HepG2 (cell line): ENCODE results near the gene MTF1. TPM values are rescaled to one million over a fixed set of nuclear protein-coding genes. Genes with fewer than 3 reads are reported as not detected.
A peak's percentile ranks its signal among the peaks of the same experiment; 100 is the strongest.

ENCODE experiments used
- AKNA ChIP-seq: sonication (generic); formaldehyde crosslinking; IDR thresholded peaks from 2 replicates; pipeline ENCODE4 v1.4.0; 2020; ENCODE audit warnings: missing genetic modification reagents, borderline replicate concordance
- ATAD3A ChIP-seq: sonication (generic); formaldehyde crosslinking; IDR thresholded peaks from 2 replicates; pipeline ENCODE4 v1.4.0; 2020; ENCODE audit warnings: missing genetic modification reagents
- ATF4 ChIP-seq, 2 experiments: fragments of 450-650 bp in 1 of 2; sonication (generic) in 1 of 2; formaldehyde crosslinking; IDR thresholded peaks; 2 replicates each; pipeline versions ENCODE4 v1.5.0 to v1.8.0; 2020 to 2022; ENCODE audit warnings: mild to moderate bottlenecking in 1 of 2, missing genetic modification reagents in 1 of 2
- CEBPG ChIP-seq: IDR thresholded peaks from 2 replicates; pipeline ENCODE4 v1.6.1; 2016
- CREB3 ChIP-seq: sonication (generic); formaldehyde crosslinking; IDR thresholded peaks from 2 replicates; pipeline ENCODE4 v1.5.0; 2020; ENCODE audit warnings: missing genetic modification reagents
- FOXC1 ChIP-seq: sonication (generic); formaldehyde crosslinking; IDR thresholded peaks from 2 replicates; pipeline ENCODE4 v1.8.0; 2022; ENCODE audit warnings: mild to moderate bottlenecking, missing genetic modification reagents, borderline replicate concordance
- HIVEP1 ChIP-seq: sonication (generic); formaldehyde crosslinking; IDR thresholded peaks from 2 replicates; pipeline ENCODE4 v1.4.0; 2020; ENCODE audit warnings: mild to moderate bottlenecking, missing genetic modification reagents
- HOXA5 ChIP-seq: sonication (generic); formaldehyde crosslinking; IDR thresholded peaks from 2 replicates; pipeline ENCODE4 v1.4.0; 2020; ENCODE audit warnings: missing genetic modification reagents
- JUNB ChIP-seq: sonication (generic); formaldehyde crosslinking; IDR thresholded peaks from 2 replicates; pipeline ENCODE4 v1.8.0; 2022; ENCODE audit warnings: missing genetic modification reagents, mild to moderate bottlenecking, borderline replicate concordance
- PLSCR1 ChIP-seq: sonication (generic); formaldehyde crosslinking; IDR thresholded peaks from 2 replicates; pipeline ENCODE4 v1.5.0; 2020; ENCODE audit warnings: missing genetic modification reagents, mild to moderate bottlenecking, borderline replicate concordance
- TEF ChIP-seq: sonication (generic); formaldehyde crosslinking; IDR thresholded peaks from 2 replicates; pipeline ENCODE4 v1.5.0; 2020; ENCODE audit warnings: missing genetic modification reagents
- TFAP4 ChIP-seq: sonication (generic); IDR thresholded peaks from 2 replicates; pipeline ENCODE4 v1.6.1; 2016; ENCODE audit warnings: low read depth, borderline replicate concordance
- TOE1 ChIP-seq: sonication (generic); formaldehyde crosslinking; IDR thresholded peaks from 2 replicates; pipeline ENCODE4 v1.4.0; 2020; ENCODE audit warnings: mild to moderate bottlenecking, missing genetic modification reagents
- ZNF362 ChIP-seq: sonication (generic); formaldehyde crosslinking; IDR thresholded peaks from 2 replicates; pipeline ENCODE4 v1.4.0; 2020; ENCODE audit warnings: missing genetic modification reagents, mild to moderate bottlenecking, borderline replicate concordance
- ZNF800 ChIP-seq: sonication (generic); formaldehyde crosslinking; IDR thresholded peaks from 2 replicates; pipeline ENCODE4 v1.4.0; 2020; ENCODE audit warnings: missing genetic modification reagents
- polyA plus RNA-seq, 8 experiments: library from polyadenylated mRNA; depleted of rRNA in 3 of 8; stranded (reverse) in 7 of 8; unstranded in 1 of 8; fragments of >200 nt; fragmentation: Illumina TruSeq in 4 of 8; extraction: Trizol in 4 of 8; gene quantifications; 2 replicates each; pipeline versions ENCODE4 v1.2.1 to v1.2.3, GENCODE V29; 2011 to 2016; ENCODE audit warnings: low read depth in 4 of 8, missing spikeins in 1 of 8, mixed read lengths in 1 of 8; ENCODE audit not compliant: insufficient read depth in 1 of 8
- total RNA-seq, 5 experiments: library from RNA; depleted of rRNA; stranded (reverse); fragments of >200 nt; fragmentation: Illumina TruSeq; extraction: Trizol; gene quantifications; 2 replicates each; pipeline ENCODE4 v1.2.3, GENCODE V29; 2016; ENCODE audit warnings: low read depth in 1 of 5

The MTF1 gene
- total and polyA plus RNA-seq, 2 of the 13 experiments (the other 11 are each of a cell fraction or from before 2014, with no cell fraction given) = 2.4 to 3.3 TPM

GRCh38 chr1:37764414-37764825, 95.0 kb downstream of the MTF1 start (continued):
- TF ChIP-seq ZNF362 (peak; percentile 32; the same call in 1 of the 2 replicates), TEF (peak; percentile 99), ATF4 (CRISPR knock-in tag; IDR thresholded peaks at IDR 0.05) (peak in 1 of 2 experiments; percentile 73; a peak in 2 of 4 replicates), CEBPG (peak; percentile 45), HIVEP1 (peak; percentile 49; the same call in 1 of the 2 replicates), JUNB (peak; percentile 87), TFAP4 (no peak), ATAD3A (peak; percentile 99), PLSCR1 (CRISPR knock-in tag) (peak; percentile 99; the same call in 1 of the 2 replicates), HOXA5 (peak; percentile 100), TOE1 (peak; percentile 99; the same call in 1 of the 2 replicates), FOXC1 (CRISPR knock-in tag) (peak; percentile 96), AKNA (CRISPR knock-in tag) (peak; percentile 99), ZNF800 (CRISPR knock-in tag) (peak; percentile 95), CREB3 (CRISPR knock-in tag) (peak; percentile 99)
